OCI-LY7 (cell line): ENCODE results near the gene FNDC3B.

Experiments
- CTCF ChIP-seq: fragments of 200-600 bp; sonication (generic); conservative IDR thresholded peaks from 2 replicates; pipeline ENCODE4 v1.5.1; 2014; ENCODE audit warnings: mild to moderate bottlenecking, antibody characterized with exemption, low read length, moderate library complexity, mixed read lengths
- EZH2phosphoT487 ChIP-seq: fragments of 200-600 bp; sonication (generic); IDR thresholded peaks from 2 replicates; pipeline ENCODE4 v1.6.1; 2018; ENCODE audit warnings: low read depth, borderline replicate concordance, mild to moderate bottlenecking, mixed run types, antibody characterized with exemption, low read length, moderate library complexity, mixed read lengths

GRCh38 chr3:172296975-172297332 lies 257.6 kb downstream of the FNDC3B start:
- TF ChIP-seq CTCF (no peak), EZH2phosphoT487 (no peak)
